Hypothalamus (tissue), 51 donors: Measurements from ENCODE around the gene KCNMA1.

Experiments used
- DNase-seq, 51 donors: peaks; one replicate each; lab custom pipeline; 2025; lab: John Stamatoyannopoulos, UW

Gene KCNMA1

DNA sequence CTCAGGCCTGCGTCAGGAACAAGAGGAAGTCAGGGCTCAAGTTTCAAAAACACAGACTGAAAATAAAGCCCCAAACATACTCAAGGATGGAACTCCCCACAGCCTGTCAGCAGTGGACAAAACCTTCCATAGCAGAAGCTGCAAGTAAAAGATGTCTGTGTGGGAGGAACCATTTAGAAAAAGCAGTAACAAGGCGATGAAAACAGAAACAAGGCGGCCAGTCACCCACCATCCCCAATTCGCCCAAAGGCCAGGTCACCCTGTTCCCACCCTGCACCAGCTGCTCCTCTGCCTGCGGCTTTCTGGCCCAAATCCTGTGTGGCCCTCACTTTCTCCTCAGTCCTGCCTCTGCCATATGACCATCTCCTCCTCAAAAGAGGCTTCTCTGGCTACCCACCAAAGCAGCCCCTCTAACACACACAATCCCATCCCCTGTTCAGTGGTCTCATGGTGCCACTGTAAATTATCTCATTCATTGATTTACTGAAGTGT lies 27.8 kb downstream of the KCNMA1 start:
- DNase-seq = peak in 2 of 51 donors; percentile 10 to 17

DNA sequence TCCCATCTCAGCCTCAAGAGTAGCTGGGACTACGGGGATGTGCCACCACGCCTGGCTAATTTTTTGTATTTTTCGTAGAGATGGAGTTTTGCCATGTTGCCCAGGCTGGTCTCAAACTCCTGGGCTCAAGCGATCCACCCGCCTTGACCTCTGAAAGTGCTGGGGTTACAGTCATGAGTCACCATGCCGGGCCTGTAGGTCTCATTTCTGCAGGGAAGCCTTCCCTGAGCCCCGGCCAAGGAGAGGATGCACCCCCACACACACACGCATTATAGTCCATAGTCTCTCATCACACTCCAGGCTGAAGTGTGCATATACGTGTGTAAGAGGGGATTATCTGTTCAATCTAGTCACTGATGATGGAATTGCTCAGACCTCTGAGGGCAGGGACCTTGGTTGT lies 29.3 kb downstream of the KCNMA1 start:
- no peak for DNase-seq

DNA sequence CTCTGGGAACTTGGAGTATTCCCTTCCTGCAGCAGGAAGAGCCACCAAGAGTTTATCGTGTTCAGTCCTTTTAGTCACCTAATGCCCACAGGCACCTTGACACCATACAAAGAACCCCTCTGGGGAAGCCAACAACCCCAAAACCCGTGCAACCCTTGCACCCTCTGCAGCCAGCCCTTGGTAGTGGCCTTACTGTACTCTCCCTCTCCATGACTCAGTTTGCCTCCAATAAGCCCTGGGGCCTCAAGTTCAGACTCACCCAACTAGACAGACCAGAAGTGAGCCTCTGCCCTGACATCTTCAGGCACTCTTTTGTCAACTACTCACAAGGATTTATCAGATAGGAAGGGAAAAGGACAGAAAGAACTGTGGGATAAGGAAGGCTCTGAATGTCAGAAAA lies 30.9 kb downstream of the KCNMA1 start:
- no peak for DNase-seq

DNA sequence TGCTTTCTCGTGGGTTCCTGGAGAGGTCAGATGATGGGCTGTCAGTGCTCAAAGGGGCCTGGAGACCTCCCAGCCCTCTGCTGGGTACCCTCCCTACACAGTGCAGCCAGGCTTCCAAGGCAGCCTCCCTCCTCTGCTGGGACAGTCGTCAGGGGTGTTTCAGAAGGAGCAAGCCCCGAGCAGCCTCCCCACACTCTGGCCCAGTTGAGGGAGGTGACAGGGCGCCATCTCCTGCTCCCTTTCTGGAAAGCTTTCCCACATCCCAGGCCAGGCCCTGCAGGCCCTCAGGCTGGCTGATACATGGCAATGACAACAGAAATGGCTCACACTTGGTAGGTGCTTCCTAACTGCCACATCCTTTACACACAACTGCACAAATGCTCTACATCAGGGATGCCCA lies 32.1 kb downstream of the KCNMA1 start:
- DNase-seq = no peak

DNA sequence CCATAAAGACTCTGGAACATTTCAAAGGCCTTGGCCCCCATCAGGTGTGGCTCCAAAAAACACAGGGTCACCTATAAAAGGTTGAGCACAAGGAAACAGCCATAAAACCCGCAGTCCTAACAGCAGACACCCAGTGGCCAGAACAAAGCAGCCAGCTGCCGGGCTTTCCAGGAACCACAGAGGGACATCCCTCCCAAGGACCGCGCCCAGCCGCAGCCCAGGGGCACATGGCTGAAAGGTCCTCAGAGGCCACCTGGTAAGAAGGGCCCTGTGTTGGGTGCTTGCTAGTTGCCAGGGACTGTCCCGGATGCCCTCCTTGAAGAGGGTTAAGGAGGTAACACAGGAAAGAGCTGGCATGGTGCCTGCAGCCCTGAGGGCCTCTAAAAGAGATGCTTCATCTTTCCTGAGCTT lies 32.7 kb downstream of the KCNMA1 start:
- DNase-seq = no peak

DNA sequence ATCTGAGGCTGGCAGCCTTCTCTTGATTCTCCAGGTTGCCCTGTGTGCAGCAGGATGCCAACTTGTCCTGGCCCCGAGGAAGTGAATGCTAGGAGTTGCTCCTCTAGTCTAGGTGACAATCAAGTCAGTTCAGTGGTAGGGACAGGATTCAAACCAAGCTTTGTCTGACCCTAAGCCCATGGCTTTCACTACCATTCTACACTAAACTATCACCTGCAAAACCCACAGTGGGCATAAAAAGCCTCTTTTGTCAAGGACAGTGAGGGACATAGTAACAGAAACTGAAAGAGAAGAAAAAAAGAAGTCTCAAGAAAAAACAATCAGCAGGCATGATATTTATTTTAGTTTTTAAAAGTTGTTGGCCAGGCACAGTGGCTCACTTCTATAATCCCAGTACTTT lies 33.5 kb downstream of the KCNMA1 start:
- DNase-seq = no peak

DNA sequence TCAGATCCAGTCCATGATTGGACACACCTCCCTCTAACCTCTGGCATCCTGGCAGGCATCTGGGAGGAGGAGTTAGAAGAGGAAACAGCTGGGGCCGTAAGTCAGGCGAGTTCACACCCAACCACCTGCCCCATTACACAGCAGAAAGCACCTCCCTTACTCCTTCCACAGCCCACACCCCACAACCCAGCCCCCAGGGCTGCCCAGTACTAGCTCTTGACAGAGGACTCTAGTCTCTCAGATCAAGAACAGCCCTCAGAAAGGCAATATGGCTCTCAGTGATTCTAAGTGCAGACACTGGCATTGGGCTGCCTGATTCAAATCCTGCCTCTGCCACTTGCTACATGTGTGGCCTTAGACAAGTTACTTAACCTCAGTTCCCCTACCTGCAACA lies 34.1 kb downstream of the KCNMA1 start:
- DNase-seq = no peak

DNA sequence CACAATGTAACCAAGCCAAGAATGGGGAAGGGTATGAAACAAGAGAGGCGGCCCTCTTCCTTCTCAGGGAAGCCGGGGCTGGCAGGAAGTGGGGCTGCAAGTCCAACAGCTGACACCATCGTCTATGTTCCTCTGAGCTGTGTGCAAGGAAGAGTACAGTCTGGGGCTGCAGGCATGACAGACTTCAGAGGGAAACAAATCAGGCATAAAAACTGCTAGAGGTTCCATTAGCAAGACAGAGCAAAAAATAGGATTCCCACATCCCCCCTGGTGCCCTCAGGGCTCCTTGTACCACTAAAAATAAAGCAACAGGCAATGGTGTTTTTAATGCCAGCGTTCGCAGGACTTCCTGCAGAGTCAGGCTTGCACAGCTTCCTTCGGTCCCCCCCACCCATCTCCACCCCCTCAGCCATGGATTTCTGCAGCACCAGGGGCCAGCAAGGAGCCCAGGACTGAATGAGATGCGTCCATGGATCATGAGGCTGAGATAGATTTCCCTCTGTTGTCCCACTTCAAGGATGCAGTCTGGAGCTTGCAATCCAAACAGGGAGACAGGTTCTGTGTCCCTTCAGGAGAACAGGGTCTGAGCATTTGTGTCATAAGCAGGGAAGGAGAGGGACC lies 34.6 kb downstream of the KCNMA1 start:
- peak in 1 of 51 donors; percentile 16 for DNase-seq

DNA sequence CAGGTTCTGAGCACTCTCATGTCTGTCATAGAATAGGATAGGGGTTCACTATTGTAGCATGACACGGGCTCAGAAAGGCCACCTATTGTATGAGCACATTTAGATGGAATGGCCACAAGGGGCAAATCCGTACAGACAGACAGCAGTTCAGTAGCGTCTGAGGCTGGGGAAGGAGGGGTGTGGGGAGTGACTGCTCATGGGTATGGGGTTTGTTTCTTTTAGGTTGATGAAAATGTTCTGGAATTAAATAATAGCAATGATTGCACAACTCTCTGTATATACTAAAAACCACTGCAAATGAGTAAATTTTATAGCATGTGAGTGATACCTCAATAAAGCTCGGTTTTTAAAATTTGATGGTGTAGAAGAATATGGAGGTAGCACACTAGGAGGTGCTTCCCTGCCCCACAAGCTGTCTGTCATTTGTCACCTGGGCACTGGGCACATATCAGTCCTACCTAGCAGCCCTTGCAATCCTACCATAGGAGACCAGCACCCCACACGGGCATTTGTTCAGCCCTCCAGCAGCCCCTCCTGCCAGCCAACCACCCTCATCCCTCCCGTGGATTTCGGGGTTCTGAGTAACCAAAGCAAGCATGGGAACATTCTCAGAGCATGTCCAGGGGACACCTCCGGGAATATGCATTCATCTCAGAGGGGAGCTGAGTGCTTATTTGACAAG lies 35.2 kb downstream of the KCNMA1 start:
- DNase-seq = no peak

DNA sequence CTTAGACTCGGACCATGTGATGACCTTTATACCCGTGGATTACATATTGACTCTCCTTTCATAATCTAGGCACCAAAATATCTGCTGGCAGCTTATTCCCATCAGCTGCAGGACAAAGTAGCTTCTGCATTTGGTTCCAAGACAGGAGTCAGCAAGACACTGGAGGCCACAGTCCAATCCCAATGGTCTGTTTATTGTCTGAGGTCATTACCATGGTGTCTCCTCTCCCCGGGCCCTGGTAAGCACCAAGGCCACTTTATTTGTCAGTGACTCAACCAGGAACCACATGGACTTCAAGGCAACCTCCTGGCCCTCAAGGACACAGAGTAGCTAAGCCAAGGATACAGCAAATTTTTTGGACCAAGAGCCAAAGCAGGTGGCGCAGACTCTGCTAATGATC lies 36.1 kb downstream of the KCNMA1 start:
- DNase-seq = no peak

DNA sequence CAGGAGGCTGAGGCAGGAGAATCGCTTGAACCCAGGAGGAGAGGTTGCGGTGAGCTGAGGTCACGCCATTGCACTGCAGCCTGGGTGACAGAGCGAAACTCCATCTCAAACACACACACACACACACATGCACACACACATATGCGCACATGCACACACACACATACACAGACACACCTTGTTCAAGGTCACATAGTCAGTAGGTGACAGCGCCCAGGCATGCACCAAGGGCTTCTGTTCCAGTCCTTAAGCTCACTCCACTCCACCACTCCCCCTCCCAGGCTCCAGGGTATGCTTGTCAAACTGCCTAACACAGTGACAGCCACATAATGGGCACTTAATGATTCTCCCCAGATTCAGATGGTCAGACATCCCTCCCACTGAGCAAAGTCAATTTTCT lies 37.0 kb downstream of the KCNMA1 start:
- DNase-seq = no peak

DNA sequence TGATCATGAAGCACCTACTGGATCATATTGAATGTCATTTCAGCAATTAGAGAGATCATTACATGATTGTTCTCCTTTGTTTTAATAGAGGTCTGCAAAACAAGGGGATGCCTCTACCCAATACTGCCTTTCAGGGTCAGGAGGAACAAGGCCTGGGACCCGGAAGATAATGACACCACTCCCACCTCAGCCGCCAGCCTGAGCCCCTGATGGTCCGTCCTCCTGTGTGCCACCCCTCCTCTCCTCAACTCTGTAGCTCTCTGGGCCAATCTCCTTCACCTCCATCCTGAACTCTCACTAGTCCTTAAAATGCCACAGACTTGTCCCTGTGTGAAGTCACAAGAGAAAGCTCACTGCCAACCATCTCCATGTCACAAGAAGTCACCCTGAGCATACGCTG lies 38.0 kb downstream of the KCNMA1 start:
- no peak for DNase-seq

DNA sequence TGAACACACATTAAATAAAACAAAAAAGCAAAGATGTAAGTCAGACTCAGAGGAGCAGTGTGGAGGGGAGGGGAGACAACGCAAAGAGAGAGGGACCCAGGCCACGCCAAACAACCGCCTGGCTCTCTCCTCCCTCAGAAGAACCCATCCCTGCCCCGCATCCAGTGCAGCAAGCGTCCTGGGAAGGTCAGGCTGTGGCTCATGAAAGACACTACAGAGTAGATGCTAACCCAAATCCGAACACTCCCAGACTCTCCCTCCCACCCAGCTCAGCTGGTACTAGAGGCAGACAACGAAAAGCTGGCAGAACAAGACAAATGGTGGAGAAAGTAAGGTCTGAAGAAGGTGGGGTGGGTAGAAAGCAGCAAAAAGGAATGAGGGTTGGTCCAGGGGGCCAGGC lies 39.0 kb downstream of the KCNMA1 start:
- no peak for DNase-seq

DNA sequence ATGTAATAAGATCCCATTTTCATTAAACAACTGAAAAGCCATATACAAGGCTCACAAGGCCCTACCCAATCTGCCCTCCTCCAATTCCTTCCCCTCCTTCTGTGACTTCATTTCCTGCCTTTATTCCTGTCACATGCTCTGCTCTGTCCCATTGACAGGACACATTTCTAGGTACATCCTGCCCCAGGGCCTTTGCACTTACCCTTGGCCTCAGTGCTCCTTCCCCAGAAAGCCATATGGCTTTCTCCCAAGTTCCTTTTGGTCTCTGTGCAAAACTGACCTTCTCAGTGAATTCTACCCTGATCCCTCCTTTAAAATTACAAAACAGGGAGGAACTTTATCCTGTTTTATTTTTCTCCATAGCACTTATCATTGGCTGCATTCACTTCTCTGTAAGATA lies 40.0 kb downstream of the KCNMA1 start:
- DNase-seq = no peak

DNA sequence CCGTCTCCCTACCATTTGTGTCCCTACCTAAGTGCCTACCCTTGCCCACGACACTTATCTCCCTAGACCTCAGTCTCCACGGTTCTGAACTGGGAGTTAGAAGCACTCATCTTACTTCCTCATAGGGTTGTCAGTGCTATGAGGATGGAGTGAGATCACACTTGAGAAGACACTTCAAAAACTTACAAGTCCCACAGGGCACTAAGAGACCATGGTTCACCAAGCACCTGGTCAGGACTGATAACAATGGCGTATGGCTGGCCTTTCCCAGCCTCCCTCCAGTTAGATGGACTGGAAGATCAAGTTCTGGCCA lies 43.2 kb downstream of the KCNMA1 start:
- DNase-seq = no peak

DNA sequence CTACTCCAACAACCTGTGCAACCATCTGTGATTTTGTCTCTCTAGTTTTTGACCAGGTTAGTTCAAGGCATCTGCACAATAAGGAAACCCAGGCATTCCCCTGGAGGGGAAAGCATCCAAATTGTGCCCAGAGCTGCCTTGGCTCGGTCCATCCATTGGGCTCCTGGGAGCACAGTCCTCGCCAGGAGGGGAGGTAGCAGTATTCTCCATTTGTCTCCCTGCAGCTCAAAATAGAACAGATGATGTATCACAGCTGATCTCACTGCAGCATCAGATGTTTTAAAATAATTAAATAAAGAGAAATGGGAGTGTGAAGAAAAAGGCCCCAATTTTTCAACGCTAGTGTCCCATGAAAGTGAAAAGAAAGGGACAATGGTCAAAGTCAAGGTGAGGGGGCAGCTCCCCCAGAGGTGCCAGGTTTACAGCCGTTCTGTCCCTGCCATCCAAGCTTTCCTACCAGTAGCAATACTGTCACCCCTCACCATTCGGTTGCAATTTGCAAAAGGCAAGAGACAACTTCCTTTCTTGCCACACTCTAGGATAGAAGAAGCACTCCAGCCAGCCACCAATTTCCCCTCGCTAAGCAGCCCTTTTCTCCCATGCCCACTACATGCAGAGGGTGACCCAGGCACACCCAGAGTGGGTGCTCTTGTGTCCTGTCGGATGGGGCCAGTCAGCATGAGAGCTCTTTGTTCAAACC lies 43.7 kb downstream of the KCNMA1 start:
- DNase-seq = peak in 1 of 51 donors; percentile 30

DNA sequence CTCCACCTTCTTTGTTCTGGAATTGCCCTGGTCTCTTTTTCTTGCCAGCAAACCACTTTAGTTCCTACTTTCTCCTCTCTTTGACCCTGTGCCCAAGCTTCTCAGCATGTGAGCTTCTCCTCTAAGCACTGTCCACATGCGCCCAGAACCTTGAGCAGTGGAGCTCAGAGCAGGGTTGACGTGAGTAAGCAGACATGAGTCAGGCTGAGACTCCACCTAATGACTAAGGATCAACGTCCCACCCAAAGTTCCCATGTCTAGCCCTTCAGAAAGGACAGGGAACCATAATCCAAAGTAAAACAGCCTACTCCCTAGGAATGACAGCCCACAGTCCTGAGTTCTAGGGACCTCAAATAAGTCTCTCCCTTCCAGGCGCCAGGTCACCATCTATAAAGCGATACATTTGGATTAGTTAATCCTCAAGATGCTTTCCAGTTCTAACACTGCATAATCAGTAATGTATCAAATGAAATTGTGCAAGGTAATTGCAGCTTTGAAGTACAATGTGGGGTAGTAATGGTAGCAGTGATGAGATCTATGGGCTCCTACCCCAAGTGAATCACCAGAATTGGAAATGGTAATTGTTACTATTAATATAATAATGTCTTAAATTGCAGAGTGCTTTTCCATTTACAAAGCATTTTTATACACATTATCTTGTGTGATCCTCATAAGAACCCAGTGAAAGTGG lies 44.5 kb downstream of the KCNMA1 start:
- DNase-seq = peak in 7 of 51 donors; percentile 15 to 50 (median 24)

DNA sequence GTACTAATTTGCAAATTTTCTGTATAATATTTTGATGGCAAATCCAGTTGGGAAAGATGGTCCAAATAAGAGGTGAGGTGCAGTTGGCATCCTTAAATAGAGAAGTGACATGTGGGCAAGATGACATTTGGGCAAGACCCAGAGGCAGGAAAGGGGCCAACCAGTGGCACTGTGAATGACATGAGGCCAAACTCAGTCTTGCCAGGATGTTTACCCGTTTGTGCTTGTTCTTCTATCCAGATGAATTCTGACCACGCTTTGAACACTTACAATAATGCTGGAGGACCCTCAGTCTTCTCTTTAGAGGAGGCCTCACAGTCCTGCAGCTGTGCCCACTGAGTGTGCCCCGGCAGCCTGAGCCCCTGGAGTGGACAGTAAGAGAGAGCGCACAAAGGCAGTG lies 45.1 kb downstream of the KCNMA1 start:
- DNase-seq = peak in 1 of 51 donors; percentile 10

DNA sequence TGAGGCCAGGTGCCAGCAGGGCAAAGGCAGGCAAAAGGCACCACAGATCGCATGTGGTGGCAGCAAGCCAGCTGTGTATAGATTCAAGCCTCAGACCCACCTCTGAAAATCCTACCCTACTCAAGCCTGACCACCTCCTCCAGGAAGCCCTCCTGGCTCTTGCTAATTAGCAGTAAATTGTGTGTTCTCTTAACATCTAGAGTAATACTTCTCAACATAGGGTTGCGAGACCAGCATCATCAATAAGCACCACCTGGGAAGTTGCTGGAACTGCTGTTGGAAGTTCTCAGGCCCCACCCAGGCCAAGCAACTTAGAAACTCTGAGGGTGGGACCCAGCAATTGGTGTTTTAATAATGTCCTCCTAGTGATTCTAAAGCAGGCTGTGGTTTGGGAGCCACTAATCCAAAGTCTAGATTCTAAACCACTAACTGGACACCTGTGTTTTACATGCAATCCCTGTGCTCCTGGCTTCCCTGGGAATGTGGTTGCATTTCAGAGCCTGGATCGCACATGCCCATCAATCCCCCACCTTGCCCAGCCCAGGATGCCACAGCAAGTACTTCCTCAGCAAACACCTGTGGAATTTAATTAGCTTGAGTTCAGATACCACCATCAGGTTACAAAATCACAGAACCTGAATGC lies 46.2 kb downstream of the KCNMA1 start:
- DNase-seq = no peak

DNA sequence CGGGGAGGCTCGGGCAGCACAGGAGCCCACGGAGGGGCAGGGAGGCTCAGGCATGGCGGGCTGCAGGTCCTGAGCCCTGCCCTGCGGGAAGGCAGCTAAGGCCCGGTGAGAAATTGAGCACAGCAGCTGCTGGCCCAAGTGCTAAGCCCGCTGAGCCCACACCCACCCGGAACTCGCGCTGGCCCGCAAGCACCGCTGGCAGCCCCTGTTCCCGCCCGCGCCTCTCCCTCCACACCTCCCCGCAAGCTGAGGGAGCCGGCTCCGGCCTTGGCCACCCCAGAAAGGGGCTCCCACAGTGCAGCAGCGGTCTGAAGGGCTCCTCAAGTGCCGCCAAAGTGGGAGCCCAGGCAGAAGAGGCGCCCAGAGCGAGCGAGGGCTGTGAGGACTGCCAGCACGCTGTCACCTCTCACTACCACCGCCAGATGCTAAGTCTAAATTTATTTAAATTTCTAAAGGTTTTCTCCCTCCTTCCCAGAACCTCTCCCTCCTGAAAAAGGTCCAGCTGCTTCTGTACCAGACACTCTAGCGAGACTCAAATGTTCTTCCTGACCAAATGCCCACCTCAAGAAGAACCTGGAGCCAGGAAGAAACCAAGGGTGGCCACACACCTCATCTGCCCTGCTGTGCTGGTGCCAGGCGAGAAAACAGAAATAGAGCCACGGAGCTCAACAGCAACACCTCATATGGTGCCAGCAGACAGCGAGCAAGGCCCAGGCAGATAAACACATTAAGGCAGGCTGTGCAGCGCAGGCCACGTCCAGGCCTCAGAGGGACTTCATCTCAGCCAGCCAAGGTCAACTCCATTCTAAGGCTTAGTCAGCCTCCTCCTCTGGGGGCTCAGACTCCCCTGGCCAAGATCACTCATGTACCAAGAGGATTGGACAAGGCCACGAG lies 47.0 kb downstream of the KCNMA1 start:
- no peak for DNase-seq
